HuH-7.5 (cell line): Measurements from ENCODE around the gene PRM3.
"Not testable (repeated sequence)": the region's sequence is repeated elsewhere in the genome, so short reads cannot be mapped to it uniquely, and the experiment has no call there.

Experiments used
- DNase-seq: peaks from one replicate; pipeline ENCODE4 v3.0.0; 2011; ENCODE audit warnings: low spot score

The PRM3 gene

GRCh38 chr16:11303405-11304138 is 30.1 kb upstream of the PRM3 start:
- no peak for DNase-seq

GRCh38 chr16:11302977-11303376 is 29.5 kb upstream of the PRM3 start:
- no peak for DNase-seq

GRCh38 chr16:11301645-11302501 is 28.4 kb upstream of the PRM3 start:
- DNase-seq = no peak

GRCh38 chr16:11300560-11300892 is 27.1 kb upstream of the PRM3 start:
- no peak for DNase-seq

- DNase-seq = no peak
Observed at GRCh38 chr16:11299865-11300559, 26.6 kb upstream of the PRM3 start.

- not testable (repeated sequence) for DNase-seq
Observed at GRCh38 chr16:11298950-11299547, 25.6 kb upstream of the PRM3 start.

- no peak for DNase-seq
Observed at GRCh38 chr16:11298143-11298900, 24.9 kb upstream of the PRM3 start.

GRCh38 chr16:11297492-11298142 is 24.2 kb upstream of the PRM3 start:
- DNase-seq = no peak

- no peak for DNase-seq
Observed at GRCh38 chr16:11296706-11297491, 23.5 kb upstream of the PRM3 start.

GRCh38 chr16:11296351-11296705 is 22.9 kb upstream of the PRM3 start:
- DNase-seq = no peak

GRCh38 chr16:11295672-11296071 is 22.2 kb upstream of the PRM3 start:
- DNase-seq = no peak

GRCh38 chr16:11292076-11292748 is 18.8 kb upstream of the PRM3 start:
- DNase-seq = no peak

- no peak for DNase-seq
Observed at GRCh38 chr16:11291091-11291703, 17.8 kb upstream of the PRM3 start.

GRCh38 chr16:11290102-11290893 is 16.9 kb upstream of the PRM3 start:
- no peak for DNase-seq

GRCh38 chr16:11289696-11290095 is 16.3 kb upstream of the PRM3 start:
- DNase-seq = not testable (repeated sequence)

GRCh38 chr16:11289202-11289601 is 15.8 kb upstream of the PRM3 start:
- no peak for DNase-seq

GRCh38 chr16:11285842-11286241 is 12.4 kb upstream of the PRM3 start:
- no peak for DNase-seq

- no peak for DNase-seq
Observed at GRCh38 chr16:11283820-11284248, 10.4 kb upstream of the PRM3 start.
